IPS DF 4.7 (cell line): ENCODE data around the gene GPC6.
A peak's percentile ranks its signal among the peaks of the same experiment; 100 is the strongest.

Experiments used
- DNase-seq: peaks from one replicate; pipeline ENCODE4 v3.0.0-alpha.2; 2013; ENCODE audit warnings: low spot score; ENCODE audit errors: extremely low read depth

GPC6 gene

DNA sequence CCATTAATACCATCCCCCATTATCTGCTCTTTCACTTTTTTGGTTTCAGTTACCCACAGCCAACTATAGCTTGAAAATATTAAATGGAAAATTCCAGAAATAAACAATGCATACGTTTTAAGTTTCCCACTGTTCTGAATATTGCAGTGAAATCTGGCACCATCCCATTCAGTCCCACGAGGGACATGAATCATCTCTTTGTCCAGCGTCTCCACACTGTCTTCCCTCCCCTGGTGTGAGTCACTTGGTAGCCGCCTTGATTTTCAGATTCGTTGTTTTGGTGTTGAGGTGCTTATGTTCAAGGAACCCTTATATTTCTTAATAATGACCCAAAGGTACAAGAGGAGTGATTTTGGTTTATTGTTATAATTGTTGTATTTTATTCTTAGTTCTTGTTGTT lies 1006.8 kb downstream of the GPC6 start:
- no peak for DNase-seq

- no peak for DNase-seq
Measured at GRCh38 chr13:94233837-94234236, 1007.2 kb downstream of the GPC6 start.

GRCh38 chr13:94234738-94235137 lies 1008.1 kb downstream of the GPC6 start:
- DNase-seq: no peak

DNA sequence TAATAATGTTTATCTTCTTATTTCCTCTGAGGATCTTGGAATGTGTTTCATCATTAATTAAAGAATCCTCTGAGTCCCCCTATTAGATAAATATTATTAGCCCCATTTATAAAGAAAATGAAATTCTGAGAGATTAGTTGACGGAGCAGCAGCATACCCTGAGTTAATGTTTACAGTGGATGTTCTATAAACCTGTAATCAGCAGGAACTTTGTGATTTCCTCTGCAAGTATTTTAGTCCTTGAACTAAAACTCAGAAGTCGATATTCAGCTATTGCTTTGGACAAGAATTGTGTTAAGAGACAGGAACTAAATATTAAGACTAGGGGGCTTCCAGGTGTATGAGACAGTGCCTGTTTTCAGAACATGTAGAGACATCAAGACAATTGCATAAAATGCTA lies 1009.5 kb downstream of the GPC6 start:
- DNase-seq: no peak

DNA sequence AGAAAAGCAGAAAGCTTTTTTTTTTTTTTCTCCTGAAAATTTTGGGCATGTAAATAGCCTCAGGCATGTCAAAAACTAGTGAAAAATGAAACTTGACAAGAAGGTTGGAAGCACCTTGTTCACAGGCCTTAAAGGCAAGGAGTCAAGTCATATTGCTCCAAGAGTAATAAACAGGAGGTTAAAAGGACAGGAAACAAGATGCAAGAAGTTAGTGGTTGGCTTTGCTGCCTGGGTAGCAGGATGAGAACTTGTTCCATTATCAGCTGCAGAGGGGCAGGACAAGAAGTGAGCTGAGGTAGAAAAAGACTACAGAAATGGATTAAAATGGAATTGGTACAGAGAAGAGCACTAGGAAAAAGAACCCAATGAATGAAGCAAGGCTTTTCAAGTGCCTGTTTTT lies 1010.3 kb downstream of the GPC6 start:
- no peak for DNase-seq

- no peak for DNase-seq
Measured at GRCh38 chr13:94239135-94239534, 1012.5 kb downstream of the GPC6 start.

- DNase-seq: no peak
Measured at GRCh38 chr13:94242554-94242953, 1015.9 kb downstream of the GPC6 start.

DNA sequence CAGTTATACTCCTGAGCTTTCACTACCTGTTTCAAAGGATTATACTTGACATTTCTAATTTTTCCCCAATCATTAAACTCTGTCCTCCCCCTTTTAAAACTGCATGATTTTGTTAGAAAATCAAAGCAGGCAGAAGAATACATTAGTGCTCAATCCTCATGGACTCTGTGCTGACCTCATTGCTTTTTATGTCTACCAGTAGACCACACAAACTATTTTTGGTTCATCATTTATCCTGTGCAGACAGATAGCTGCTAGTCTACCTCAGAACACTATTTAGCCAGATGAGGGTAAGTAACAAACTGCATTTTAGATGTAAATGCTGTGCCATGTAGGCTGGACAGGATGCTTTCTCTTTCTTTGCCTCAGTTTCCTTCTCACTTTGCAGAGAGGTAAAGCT lies 1016.9 kb downstream of the GPC6 start:
- DNase-seq: no peak

GRCh38 chr13:94246495-94246894 lies 1019.9 kb downstream of the GPC6 start:
- DNase-seq: no peak

GRCh38 chr13:94247890-94248289 lies 1021.3 kb downstream of the GPC6 start:
- no peak for DNase-seq

DNA sequence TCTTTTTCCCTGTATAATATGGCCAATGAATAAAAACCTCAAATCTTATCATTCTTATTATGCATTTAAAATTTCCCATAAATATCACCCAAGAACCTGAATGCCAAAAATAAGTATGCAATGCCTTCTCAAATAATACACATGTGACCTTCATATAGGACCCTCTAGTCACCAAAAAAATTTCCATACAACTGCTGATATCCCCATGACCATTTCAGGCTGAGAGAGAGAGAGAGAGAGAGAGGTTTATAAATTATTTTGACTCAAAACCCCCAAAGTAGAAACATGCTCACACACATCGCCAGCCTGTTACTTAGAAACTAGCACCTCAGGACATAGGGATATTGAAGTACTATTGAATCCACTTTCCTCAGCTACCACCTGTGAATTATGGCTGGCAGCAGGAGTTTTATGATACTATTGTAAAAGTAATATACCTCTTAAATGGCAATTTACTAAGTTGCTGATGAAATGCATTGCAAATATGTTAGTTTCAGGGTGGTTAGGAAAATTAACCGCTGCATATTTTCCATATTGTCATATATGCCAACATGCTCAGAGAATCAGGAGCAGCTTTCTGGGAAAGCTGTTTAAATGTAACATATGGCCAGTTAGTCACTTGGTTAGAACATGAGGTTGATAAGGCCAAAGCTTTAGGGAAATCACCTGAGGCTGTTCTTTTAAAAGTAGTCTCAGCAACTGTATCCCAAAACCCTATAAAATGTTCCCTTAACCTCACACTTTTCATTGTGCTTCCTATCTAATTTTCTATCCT lies 1022.0 kb downstream of the GPC6 start:
- no peak for DNase-seq

DNA sequence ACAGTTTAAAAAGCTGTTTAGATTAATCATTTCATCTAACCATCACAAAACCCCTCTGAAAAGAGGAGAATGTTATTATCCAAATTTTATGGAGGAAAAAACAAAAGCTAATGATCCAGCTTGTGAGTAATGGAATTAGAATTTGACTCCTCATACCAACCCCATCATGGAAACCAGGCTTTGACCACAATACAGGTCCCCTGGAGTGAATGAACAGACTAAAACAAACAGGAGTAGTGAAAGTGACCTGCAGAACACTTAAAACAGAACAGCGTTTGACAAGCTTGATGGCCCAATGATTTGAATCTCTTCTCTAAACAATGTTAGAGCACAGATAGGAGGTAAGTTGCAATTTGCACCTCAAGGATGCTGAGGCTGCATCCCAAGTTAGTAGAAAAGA lies 1022.9 kb downstream of the GPC6 start:
- peak; percentile 16 for DNase-seq

DNA sequence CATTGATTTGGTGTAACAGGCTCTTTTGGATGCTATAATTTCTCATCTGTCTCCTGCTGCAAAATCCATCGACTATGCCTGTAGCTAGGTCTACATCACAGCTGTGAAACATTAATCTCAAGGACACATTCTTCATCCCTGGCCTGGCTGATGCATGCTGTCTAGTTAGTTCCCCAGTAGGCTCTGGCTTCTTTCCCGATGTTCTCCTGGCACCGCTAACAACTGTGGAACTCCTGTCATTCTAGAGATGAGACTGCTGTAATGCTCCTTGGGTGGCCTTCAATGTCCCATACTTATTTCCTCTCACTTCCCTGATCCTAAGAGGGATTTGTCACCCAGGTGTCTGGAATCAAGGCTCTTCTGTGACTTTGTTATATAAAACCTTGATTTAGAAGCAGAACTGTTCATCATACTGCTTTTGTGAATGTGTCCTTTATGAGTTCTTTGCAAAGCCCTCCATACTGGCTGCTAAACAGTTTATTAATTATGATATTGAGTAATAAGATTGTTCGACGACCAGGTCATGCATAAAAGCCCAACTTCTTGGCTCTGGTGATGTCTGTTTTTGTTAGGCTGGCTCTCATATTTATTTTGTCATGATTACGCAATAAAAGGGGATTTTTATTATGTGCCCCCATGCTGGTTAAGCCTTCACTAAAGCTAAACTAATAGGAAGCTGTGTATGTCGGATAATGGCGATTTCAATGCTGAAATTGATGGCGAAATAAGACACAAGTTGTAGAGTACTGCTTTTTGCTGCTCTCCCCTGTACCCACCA lies 1025.4 kb downstream of the GPC6 start:
- no peak for DNase-seq

- no peak for DNase-seq
Measured at GRCh38 chr13:94254737-94255136, 1028.1 kb downstream of the GPC6 start.

DNA sequence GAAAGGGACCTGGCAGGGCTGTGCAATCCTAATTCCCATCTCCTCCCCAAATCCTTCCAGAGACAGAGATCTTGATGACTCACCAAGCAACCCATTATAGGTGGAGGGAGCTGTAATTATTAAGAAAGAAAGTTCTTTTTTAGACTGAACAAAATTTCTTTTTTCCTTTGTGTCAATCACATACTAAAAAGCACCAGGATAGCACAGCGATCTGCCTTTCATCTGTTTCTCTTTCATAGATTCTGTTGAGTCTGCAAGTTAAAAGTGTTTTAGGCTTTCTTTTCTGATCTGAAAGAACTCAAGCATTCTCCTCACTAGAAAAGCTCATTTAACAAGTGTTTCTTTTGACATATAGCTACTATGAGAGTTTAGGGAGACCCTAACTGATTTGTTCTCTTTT lies 1030.1 kb downstream of the GPC6 start:
- no peak for DNase-seq

GRCh38 chr13:94259984-94260383 lies 1033.4 kb downstream of the GPC6 start:
- DNase-seq: no peak

- no peak for DNase-seq
Measured at GRCh38 chr13:94261163-94261562, 1034.6 kb downstream of the GPC6 start.

DNA sequence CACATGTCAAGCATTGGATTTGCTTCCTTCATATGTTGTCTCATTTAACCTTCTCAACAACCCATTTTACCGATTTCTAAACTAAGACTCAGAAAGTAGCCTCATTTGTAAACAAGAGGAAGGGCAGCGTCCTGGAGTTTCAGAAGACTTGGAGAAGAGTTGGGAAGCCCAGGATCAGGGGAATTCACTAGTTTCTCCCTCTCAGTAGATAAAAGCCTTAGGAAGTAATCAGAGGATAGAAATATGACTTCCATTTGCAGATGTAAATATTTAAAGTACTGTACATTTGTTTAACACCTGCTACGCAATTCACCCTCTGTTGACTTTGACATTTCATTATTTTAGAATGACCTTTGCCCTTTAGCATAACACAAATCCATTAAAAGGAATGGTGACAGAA lies 1036.4 kb downstream of the GPC6 start:
- no peak for DNase-seq

- DNase-seq: no peak
Measured at GRCh38 chr13:94267581-94268366, 1041.2 kb downstream of the GPC6 start.

DNA sequence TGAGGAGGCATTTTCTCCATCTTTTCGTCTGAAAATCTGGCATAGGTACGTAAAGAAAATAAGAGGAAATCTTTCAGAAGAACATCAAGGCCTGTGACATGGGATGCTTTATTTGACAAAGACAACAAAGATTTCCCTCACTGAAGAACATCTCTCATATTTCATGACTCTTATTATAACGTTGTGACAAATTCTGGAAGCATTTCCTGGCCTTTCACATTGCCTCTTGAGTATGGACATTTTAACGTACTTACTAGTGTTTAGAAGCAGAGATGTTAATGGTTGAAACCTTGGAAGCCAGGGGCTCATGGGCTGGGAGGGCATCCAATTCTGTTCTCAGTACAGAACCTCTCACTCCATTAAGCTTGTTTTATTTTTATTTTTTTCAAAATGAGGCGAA lies 1042.1 kb downstream of the GPC6 start:
- no peak for DNase-seq

GRCh38 chr13:94269557-94269956 lies 1043.0 kb downstream of the GPC6 start:
- DNase-seq: no peak

DNA sequence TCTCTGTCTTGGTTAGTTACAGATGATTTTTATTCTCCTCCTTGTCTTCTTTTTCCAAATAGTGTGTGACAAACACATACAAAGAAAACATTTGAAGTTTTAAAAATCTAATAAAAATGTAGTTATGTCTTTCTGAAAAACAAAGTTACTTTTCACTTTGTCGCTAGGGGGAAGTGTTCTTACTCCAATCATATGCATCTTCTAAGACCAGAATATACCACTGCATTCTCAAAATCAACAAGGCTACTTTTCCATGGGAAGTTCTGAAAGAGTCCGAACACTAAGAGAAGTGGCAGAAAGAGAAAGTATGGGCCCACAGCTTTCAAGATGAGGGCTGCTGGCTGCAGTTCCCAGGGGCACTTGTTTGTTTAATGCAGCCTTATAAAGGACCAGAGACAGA lies 1043.9 kb downstream of the GPC6 start:
- DNase-seq: no peak
